ENCODE results near the gene ABHD4. TPM values are rescaled to one million over a fixed set of nuclear protein-coding genes. Genes with fewer than 3 reads are reported as not detected.

Gene ABHD4
- total and polyA plus RNA-seq, 11 donors, result 10.4 to 35.5 (median 24.3) TPM

- TF ChIP-seq CTCF (IDR thresholded peaks at IDR 0.05) (no peak), POLR2A (IDR thresholded peaks at IDR 0.05) (no peak)
- DNase-seq (no peak), ATAC-seq (no peak)
- Histone ChIP-seq H3K9me3 (no peaks in the 10 kb centered on the region), H3K27ac (no peak overlapping the region), H3K4me1 (peaks cover 0 to 8% (median 0%) of the 10 kb centered on the region in 12 donors), H3K4me3 (no peak overlapping the region), H3K27me3 (no peaks in the 10 kb centered on the region), H3K36me3 (no peaks in the 10 kb centered on the region)
- 90 to 94% (median 91%) methylated on average over 4 of the region's 4 CpGs for WGBS, 4 donors
- intact Hi-C loops (cut with DNase I), result no loop called here
Observed at GRCh38 chr14:22646570-22647254, 48.6 kb downstream of the ABHD4 start.

- Histone ChIP-seq H3K4me3 (no peak overlapping the region), H3K4me1 (peaks cover 0 to 8% (median 0%) of the 10 kb centered on the region in 12 donors), H3K27ac (no peak overlapping the region), H3K36me3 (no peaks in the 10 kb centered on the region), H3K9me3 (no peaks in the 10 kb centered on the region), H3K27me3 (no peaks in the 10 kb centered on the region)
- 70 to 76% (median 72%) methylated on average over 2 of the region's 2 CpGs for WGBS, 4 donors
- ATAC-seq (no peak), DNase-seq (no peak)
- no peak for TF ChIP-seq POLR2A (IDR thresholded peaks at IDR 0.05)
- TF ChIP-seq CTCF (IDR thresholded peaks at IDR 0.05), result no peak
- intact Hi-C loops (cut with DNase I), result no loop called here
Observed at GRCh38 chr14:22648506-22648905, 50.4 kb downstream of the ABHD4 start.

- H3K9me3 ChIP-seq, result no peaks in the 10 kb centered on the region
- no peak overlapping the region for H3K27ac ChIP-seq
- ATAC-seq (no peak), DNase-seq (no peak)
- intact Hi-C loops (cut with DNase I), result loop anchor here in 9 of 10 donors (2.0 to 10.0 kb wide), 9 partner anchors 78 to 263 kb away; partner anchors contain the start of genes SLC7A7 (in 2 of the 9) and MRPL52 (in 1 of the 9)
- H3K36me3 ChIP-seq, result no peaks in the 10 kb centered on the region
- peaks cover 0 to 8% (median 0%) of the 10 kb centered on the region in 12 donors for H3K4me1 ChIP-seq
- 71 to 88% (median 83%) methylated on average over 7 of the region's 7 CpGs for WGBS, 4 donors
- H3K27me3 ChIP-seq, result no peaks in the 10 kb centered on the region
- no peak overlapping the region for H3K4me3 ChIP-seq
- no peak for TF ChIP-seq POLR2A (IDR thresholded peaks at IDR 0.05)
- TF ChIP-seq CTCF (IDR thresholded peaks at IDR 0.05), result no peak
Observed at GRCh38 chr14:22650046-22650739, 52.1 kb downstream of the ABHD4 start.

GRCh38 chr14:22650960-22651521 is 52.9 kb downstream of the ABHD4 start:
- no peak for TF ChIP-seq POLR2A (IDR thresholded peaks at IDR 0.05)
- no peak for TF ChIP-seq CTCF (IDR thresholded peaks at IDR 0.05)
- no peak for DNase-seq
- ATAC-seq, result no peak

More at GRCh38 chr14:22650960-22651521, 52.9 kb downstream of the ABHD4 start:
- peaks cover 0 to 8% (median 0%) of the 10 kb centered on the region in 12 donors for H3K4me1 ChIP-seq
- no peaks in the 10 kb centered on the region for H3K36me3 ChIP-seq
- no peak overlapping the region for H3K27ac ChIP-seq
- H3K27me3 ChIP-seq, result no peaks in the 10 kb centered on the region
- H3K9me3 ChIP-seq, result no peaks in the 10 kb centered on the region
- no peak overlapping the region for H3K4me3 ChIP-seq
- intact Hi-C loops (cut with DNase I), result loop anchor here in 9 of 10 donors (2.0 to 10.0 kb wide), 9 partner anchors 79 to 264 kb away; partner anchors contain the start of genes SLC7A7 (in 2 of the 9) and MRPL52 (in 1 of the 9)
- WGBS, 4 donors, result 64 to 71% (median 67%) methylated on average over 3 of the region's 3 CpGs
